Type B pancreatic cell (in vitro differentiated cells): ENCODE results near the gene THOP1. TPM values are rescaled to one million over a fixed set of nuclear protein-coding genes. Genes with fewer than 3 reads are reported as not detected.

Experiments used
- DNase-seq: peaks from one replicate; pipeline ENCODE4 v3.0.0; 2021; ENCODE audit warnings: mixed read lengths; ENCODE audit not compliant: unreplicated experiment; ENCODE audit errors: extremely low spot score
- H3K27ac Mint-ChIP-seq: 2 replicates; pipeline ENCODE4 v1.8.0; 2021; ENCODE audit warnings: mild to moderate bottlenecking, mixed read lengths
- H3K27me3 Mint-ChIP-seq: 2 replicates; pipeline ENCODE4 v1.8.0; 2021; ENCODE audit warnings: mixed read lengths
- H3K36me3 Mint-ChIP-seq: 2 replicates; pipeline ENCODE4 v1.8.0; 2021; ENCODE audit warnings: mixed read lengths
- H3K4me1 Mint-ChIP-seq: one replicate; pipeline ENCODE4 v1.8.0; 2021; ENCODE audit warnings: mixed read lengths; ENCODE audit not compliant: unreplicated experiment
- H3K4me3 Mint-ChIP-seq: 2 replicates; pipeline ENCODE4 v1.8.0; 2021; ENCODE audit warnings: mild to moderate bottlenecking, mixed read lengths
- H3K9me3 Mint-ChIP-seq: 2 replicates; pipeline ENCODE4 v1.8.0; 2021; ENCODE audit warnings: mixed read lengths
- total RNA-seq: library from RNA; stranded (reverse); gene quantifications from 2 replicates; pipeline ENCODE4 v1.2.1, GENCODE V29; 2021; ENCODE audit warnings: low replicate concordance
- TF ChIP-seq, protein P1 (sequence below): fragments of 200-600 bp; sonication (generic); conservative IDR thresholded peaks from 2 replicates; pipeline ENCODE4 v1.5.0; 2021; ENCODE audit warnings: antibody characterized with exemption, mild to moderate bottlenecking

Gene THOP1
- total RNA-seq, 1 donor from 2014 or later, result 109 TPM

DNA sequence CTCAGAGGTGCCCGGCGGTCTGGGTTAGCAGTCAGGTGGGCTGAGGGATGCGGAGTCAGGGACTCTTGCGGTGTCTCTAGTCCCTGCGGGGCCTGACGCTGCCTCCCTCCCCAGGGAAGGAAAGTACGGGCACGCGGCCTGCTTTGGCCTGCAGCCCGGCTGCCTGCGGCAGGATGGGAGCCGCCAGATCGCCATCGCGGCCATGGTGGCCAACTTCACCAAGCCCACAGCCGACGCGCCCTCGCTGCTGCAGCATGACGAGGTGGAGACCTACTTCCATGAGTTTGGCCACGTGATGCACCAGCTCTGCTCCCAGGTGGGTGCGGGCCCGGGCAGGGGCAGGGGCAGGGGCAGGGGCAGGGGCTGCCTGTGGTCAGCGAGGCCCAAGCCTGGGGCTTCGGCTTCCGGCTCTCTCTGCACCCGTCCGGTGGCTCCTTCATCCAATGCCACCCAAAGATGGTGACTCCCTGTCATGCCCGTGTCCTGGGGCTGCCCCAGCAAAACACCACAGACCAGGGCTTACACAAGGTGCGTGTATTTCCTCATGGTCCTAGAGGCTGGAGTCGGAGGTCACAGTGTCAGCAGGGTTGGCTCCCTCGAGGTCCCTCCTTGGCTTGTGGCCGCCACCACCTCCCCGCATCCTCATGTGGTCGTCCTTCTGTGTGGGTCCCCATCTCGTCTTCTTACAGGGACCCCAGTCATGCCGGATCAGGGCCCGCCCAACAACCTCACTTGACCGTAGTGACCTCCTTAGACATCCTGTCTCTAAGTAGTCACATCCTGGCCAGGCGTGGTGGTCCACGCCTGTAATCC, 23.0 kb downstream of the THOP1 start:
- Mint-ChIP-seq H3K27me3 (no peaks in the 10 kb centered on the region), H3K9me3 (no peaks in the 10 kb centered on the region), H3K36me3 (peaks cover 3% of the 10 kb centered on the region), H3K4me1 (no peaks in the 10 kb centered on the region), H3K4me3 (no peak overlapping the region), H3K27ac (no peak overlapping the region)
- DNase-seq, result no peak
- TF ChIP-seq, protein P1, sequence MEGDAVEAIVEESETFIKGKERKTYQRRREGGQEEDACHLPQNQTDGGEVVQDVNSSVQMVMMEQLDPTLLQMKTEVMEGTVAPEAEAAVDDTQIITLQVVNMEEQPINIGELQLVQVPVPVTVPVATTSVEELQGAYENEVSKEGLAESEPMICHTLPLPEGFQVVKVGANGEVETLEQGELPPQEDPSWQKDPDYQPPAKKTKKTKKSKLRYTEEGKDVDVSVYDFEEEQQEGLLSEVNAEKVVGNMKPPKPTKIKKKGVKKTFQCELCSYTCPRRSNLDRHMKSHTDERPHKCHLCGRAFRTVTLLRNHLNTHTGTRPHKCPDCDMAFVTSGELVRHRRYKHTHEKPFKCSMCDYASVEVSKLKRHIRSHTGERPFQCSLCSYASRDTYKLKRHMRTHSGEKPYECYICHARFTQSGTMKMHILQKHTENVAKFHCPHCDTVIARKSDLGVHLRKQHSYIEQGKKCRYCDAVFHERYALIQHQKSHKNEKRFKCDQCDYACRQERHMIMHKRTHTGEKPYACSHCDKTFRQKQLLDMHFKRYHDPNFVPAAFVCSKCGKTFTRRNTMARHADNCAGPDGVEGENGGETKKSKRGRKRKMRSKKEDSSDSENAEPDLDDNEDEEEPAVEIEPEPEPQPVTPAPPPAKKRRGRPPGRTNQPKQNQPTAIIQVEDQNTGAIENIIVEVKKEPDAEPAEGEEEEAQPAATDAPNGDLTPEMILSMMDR, result no peak

DNA sequence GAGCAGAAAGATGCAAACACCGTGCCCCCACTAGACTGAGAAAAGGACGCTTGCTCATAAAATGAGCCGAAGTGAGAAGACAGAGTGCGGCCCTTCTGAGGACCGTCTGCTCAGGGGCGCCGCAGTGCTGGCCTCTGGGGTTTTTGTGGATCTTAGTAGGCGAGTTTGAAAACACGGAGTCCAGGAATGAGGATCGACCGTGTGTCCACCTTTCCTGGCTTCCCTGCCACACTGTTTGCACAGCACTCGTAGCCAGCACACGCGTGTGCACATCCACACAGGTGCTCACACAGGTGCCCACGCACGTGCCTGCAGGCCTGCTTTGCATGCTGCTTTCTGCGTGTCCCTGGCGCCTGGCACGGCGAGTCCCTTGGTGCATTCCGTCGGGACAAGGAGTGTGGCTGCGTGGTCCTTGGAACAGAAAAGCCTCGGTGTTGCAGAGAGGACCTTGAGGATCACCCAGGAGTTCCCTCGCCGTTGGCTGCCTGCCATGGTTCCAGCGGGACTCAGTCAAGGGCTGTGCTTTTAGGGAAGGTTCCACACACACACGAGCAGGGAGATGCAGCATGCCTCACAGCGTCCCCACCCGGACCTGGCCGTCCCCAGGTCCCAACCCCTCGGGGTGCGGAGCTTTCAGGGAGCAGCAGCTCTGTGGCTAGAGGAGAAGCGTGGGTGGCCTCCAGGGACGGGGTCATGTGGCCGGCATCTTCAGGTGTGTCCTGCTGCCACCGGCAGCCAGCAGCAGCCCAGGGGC, 24.3 kb downstream of the THOP1 start:
- H3K4me3 Mint-ChIP-seq, result no peak overlapping the region
- H3K36me3 Mint-ChIP-seq, result peaks cover 3% of the 10 kb centered on the region
- no peaks in the 10 kb centered on the region for H3K9me3 Mint-ChIP-seq
- H3K27ac Mint-ChIP-seq, result no peak overlapping the region
- DNase-seq, result no peak
- H3K27me3 Mint-ChIP-seq, result no peaks in the 10 kb centered on the region
- TF ChIP-seq, protein P1, result no peak
- H3K4me1 Mint-ChIP-seq, result no peaks in the 10 kb centered on the region

DNA sequence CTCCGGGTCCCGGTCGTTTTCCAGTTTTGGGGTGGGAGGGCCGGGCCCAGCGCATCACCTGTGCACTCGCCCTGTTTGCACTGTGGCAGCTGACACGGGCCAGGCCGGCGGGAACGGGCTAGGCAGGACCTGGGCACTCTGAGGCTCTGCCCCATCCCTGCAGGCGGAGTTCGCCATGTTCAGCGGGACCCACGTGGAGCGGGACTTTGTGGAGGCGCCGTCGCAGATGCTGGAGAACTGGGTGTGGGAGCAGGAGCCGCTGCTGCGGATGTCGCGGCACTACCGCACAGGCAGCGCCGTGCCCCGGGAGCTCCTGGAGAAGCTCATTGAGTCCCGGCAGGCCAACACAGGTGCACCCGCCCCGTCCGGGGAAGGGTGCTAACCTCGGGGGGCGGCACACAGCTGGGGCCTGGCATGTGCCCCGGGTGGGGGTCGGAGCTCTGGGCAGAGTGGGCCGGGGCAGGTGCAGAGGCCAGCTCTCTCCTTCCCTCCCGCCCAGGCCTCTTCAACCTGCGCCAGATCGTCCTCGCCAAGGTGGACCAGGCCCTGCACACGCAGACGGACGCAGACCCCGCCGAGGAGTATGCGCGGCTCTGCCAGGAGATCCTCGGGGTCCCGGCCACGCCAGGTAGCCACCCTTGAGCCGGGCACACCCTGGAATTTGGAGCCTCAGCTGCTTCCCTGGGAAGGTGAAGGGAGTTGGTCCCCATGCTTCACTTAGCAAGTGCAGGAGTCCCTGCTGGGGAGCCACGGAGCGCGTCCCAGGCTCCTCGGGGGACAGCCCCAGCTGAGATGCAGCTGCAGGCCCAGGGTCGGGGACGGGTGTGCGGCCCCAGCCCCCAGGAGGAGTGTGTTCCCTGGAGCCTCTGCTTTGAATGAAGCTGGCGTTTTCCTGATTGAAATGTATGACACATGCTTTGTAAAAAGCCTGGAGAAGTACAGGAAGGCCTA, 25.1 kb downstream of the THOP1 start:
- no peak overlapping the region for H3K4me3 Mint-ChIP-seq
- no peaks in the 10 kb centered on the region for H3K27me3 Mint-ChIP-seq
- H3K36me3 Mint-ChIP-seq, result peaks cover 3% of the 10 kb centered on the region
- TF ChIP-seq, protein P1, result no peak
- no peaks in the 10 kb centered on the region for H3K4me1 Mint-ChIP-seq
- DNase-seq, result no peak
- H3K27ac Mint-ChIP-seq, result no peak overlapping the region
- H3K9me3 Mint-ChIP-seq, result no peaks in the 10 kb centered on the region

DNA sequence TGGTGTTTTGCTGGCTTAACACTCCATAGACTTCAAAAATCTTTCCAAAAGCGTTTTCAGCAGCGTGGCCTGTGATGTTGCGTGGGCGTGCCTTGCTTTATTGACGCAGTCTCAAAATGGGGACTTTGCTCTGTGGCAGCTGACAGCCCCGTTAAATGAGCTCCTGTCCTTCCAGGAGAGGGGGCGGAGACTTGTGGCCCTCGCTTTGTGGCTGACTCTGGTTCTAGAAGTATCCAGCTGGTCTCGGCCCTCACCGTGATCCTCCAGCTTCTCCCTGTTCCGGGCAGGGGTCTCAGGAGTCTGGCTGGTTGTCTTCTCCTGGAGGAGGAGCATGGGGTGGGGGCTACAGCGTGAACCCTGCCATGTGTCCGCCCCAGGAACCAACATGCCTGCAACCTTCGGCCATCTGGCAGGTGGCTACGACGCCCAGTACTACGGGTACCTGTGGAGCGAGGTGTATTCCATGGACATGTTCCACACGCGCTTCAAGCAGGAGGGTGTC, 26.0 kb downstream of the THOP1 start:
- no peaks in the 10 kb centered on the region for H3K9me3 Mint-ChIP-seq
- H3K36me3 Mint-ChIP-seq, result peaks cover 3% of the 10 kb centered on the region
- no peaks in the 10 kb centered on the region for H3K27me3 Mint-ChIP-seq
- DNase-seq, result no peak
- H3K4me3 Mint-ChIP-seq, result no peak overlapping the region
- no peak overlapping the region for H3K27ac Mint-ChIP-seq
- no peaks in the 10 kb centered on the region for H3K4me1 Mint-ChIP-seq
- TF ChIP-seq, protein P1, result no peak

DNA sequence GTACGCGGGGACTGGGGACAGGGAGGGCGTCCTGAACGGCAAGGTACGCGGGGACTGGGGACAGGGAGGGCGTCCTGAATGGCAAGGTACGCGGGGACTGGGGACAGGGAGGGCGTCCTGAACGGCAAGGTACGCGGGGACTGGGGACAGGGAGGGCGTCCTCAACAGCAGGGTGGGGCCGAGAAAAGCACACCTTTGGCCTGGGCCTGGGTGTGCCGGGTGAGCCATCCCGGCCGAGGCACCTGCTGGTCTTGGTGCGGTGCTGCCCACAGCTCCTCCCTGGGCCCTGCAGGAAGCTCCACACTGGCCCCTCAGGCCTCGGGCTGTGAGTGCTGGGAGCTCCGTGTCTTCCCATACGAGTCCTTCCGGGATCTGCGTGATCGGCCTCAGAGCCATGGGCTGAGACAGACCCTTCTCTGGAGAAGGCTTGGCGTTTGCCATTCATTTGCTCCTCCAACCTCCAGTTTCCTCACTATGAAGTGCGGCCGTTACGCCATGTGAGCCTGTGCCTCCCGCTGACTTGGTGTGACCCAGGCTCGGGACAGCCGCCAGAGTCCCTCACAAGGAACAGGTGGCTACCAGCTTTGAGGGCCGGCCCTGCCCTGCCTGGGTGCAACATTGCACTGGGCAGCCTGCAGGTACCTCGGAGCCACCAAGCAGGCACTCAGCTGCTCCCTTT, 26.6 kb downstream of the THOP1 start:
- H3K4me1 Mint-ChIP-seq, result no peaks in the 10 kb centered on the region
- no peaks in the 10 kb centered on the region for H3K9me3 Mint-ChIP-seq
- TF ChIP-seq, protein P1, result no peak
- peaks cover 3% of the 10 kb centered on the region for H3K36me3 Mint-ChIP-seq
- H3K4me3 Mint-ChIP-seq, result no peak overlapping the region
- DNase-seq, result no peak
- no peak overlapping the region for H3K27ac Mint-ChIP-seq
- H3K27me3 Mint-ChIP-seq, result no peaks in the 10 kb centered on the region
